ENCODE measurements around the gene COMT. TPM values are rescaled to one million over a fixed set of nuclear protein-coding genes. Genes with fewer than 3 reads are reported as not detected.
"Not testable (repeated sequence)": the region's sequence is repeated elsewhere in the genome, so short reads cannot be mapped to it uniquely, and the experiment has no call there.

The COMT gene
- polyA plus RNA-seq, 2 donors = 178 to 218 TPM

DNA sequence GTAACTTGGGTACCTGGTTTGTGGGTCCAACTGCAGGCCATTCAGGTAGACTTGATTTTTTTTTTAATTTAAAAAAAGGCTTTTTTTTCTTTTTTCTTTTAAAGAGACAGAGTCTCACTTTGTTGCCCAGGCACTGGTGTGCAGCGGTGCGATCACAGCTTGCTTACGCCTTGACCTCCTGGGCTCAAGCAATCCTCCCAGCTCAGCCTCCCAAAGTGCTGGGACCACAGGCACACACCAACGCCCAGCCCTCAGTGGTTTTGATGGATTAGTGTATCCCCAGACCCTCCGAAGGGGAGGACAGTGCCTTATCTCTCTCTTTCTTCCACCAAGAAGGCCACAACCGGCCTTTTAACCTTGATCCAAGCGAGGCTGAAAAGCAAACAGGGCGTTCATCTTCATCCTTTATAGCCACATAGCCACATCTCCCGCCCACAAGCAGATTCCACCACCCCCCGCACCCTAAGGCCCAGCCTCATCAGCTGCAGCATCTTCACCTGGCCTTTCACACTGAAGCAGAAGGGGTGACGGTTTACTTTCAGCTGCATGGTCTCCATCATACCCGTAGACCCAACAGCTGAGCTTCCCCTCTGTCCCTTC is 17.6 kb upstream of the COMT start:
- Histone ChIP-seq H3K4me3 (ENCODE audit: low read depth in 1 of 2, low read length in 2 of 2) (no peak overlapping the region), H3K36me3 (ENCODE audit: control insufficient read depth in 2 of 2, insufficient read depth in 2 of 2, low read length in 1 of 2) (peaks cover 0 to 2% of the 10 kb centered on the region in 2 donors), H3K27ac (ENCODE audit: low read depth in 2 of 2, low read length in 1 of 2) (no peak overlapping the region), H3K9me3 (ENCODE audit: control insufficient read depth in 2 of 2, insufficient read depth in 1 of 2, low read depth in 1 of 2, low read length in 1 of 2) (no peaks in the 10 kb centered on the region), H3K27me3 (ENCODE audit: control insufficient read depth in 1 of 2, insufficient read depth in 2 of 2, low read length in 2 of 2) (no peaks in the 10 kb centered on the region), H3K4me1 (ENCODE audit: control insufficient read depth in 2 of 2, insufficient read depth in 2 of 2, low read length in 1 of 2) (peaks cover 0 to 2% of the 10 kb centered on the region in 2 donors)
- 91% methylated on average over 12 of the region's 12 CpGs for WGBS, 2 donors

DNA sequence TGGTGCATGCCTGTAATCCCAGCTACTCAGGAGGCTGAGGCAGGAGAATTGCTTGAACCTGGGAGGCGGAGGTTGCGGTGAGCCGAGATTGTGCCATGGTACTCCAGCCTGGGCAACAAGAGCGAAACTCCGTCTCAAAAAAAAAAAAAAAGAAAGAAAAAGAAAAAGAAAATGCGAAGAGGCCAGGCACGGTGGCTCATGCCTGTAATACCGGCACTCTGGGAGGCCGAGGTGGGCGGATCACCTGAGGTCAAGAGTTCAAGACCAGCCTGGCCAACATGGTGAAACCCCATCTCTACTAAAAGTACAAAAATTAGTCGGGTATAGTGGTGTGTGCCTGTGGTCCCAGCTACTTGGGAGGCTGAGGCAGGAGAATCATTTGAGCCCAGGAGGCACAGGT is 15.5 kb upstream of the COMT start:
- not testable (repeated sequence) for H3K27ac ChIP-seq (ENCODE audit: low read depth in 2 of 2, low read length in 1 of 2); H3K27me3 ChIP-seq (ENCODE audit: control insufficient read depth in 1 of 2, insufficient read depth in 2 of 2, low read length in 2 of 2); H3K9me3 ChIP-seq (ENCODE audit: control insufficient read depth in 2 of 2, insufficient read depth in 1 of 2, low read depth in 1 of 2, low read length in 1 of 2); H3K4me1 ChIP-seq (ENCODE audit: control insufficient read depth in 2 of 2, insufficient read depth in 2 of 2, low read length in 1 of 2); H3K4me3 ChIP-seq (ENCODE audit: low read depth in 1 of 2, low read length in 2 of 2); H3K36me3 ChIP-seq (ENCODE audit: control insufficient read depth in 2 of 2, insufficient read depth in 2 of 2, low read length in 1 of 2)
- 87 to 95% methylated on average over 9 to 11 of the region's 11 CpGs for WGBS, 2 donors

DNA sequence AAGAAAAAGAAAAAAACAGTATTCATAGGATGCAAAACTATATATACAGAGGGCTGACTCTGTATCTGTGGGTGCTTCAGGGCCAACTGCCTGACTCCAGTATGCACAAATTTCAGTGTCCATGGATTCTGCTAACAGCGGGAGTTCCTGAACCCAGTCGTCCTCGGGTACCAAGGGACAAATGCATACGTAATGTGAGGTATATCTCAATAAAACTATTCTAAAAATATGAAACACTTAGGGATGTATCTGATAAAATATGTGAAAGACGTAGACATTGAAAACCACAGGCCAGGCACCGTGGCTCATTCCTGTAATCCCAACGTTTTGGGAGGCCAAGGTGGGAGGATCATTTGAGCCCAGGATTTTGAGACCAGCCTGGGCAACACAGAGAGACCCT is 13.9 kb upstream of the COMT start:
- no peaks in the 10 kb centered on the region for H3K9me3 ChIP-seq (ENCODE audit: control insufficient read depth in 2 of 2, insufficient read depth in 1 of 2, low read depth in 1 of 2, low read length in 1 of 2)
- H3K27ac ChIP-seq (ENCODE audit: low read depth in 2 of 2, low read length in 1 of 2) = no peak overlapping the region
- peaks cover 0 to 3% of the 10 kb centered on the region in 2 donors for H3K36me3 ChIP-seq (ENCODE audit: control insufficient read depth in 2 of 2, insufficient read depth in 2 of 2, low read length in 1 of 2)
- peaks cover 0 to 2% of the 10 kb centered on the region in 2 donors for H3K4me1 ChIP-seq (ENCODE audit: control insufficient read depth in 2 of 2, insufficient read depth in 2 of 2, low read length in 1 of 2)
- no peaks in the 10 kb centered on the region for H3K27me3 ChIP-seq (ENCODE audit: control insufficient read depth in 1 of 2, insufficient read depth in 2 of 2, low read length in 2 of 2)
- H3K4me3 ChIP-seq (ENCODE audit: low read depth in 1 of 2, low read length in 2 of 2) = no peak overlapping the region
- WGBS, 2 donors = 87 to 88% methylated on average over 7 of the region's 7 CpGs

DNA sequence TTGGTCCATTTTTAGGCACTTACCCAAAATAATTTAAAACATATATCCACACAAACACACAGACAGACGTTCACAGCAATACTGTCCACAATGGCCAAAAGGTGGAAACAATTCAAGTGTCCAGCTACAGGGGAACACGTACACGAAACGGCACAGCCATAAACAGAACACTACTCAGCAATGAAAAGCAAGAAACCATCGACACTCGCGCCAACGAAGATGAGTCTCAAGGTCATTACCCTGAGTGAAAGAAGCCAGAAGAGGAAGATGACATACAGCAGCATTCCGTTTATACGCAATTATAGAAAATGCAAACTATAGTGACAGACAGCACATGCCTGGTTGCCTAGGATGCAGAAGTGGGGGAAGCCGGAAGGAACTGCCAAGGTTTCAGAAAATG is 13.4 kb upstream of the COMT start:
- Histone ChIP-seq H3K4me3 (ENCODE audit: low read depth in 1 of 2, low read length in 2 of 2) (no peak overlapping the region), H3K36me3 (ENCODE audit: control insufficient read depth in 2 of 2, insufficient read depth in 2 of 2, low read length in 1 of 2) (peaks cover 0 to 3% of the 10 kb centered on the region in 2 donors), H3K4me1 (ENCODE audit: control insufficient read depth in 2 of 2, insufficient read depth in 2 of 2, low read length in 1 of 2) (peaks cover 0 to 2% of the 10 kb centered on the region in 2 donors), H3K27ac (ENCODE audit: low read depth in 2 of 2, low read length in 1 of 2) (no peak overlapping the region), H3K27me3 (ENCODE audit: control insufficient read depth in 1 of 2, insufficient read depth in 2 of 2, low read length in 2 of 2) (no peaks in the 10 kb centered on the region), H3K9me3 (ENCODE audit: control insufficient read depth in 2 of 2, insufficient read depth in 1 of 2, low read depth in 1 of 2, low read length in 1 of 2) (no peaks in the 10 kb centered on the region)
- 92 to 93% methylated on average over 11 of the region's 11 CpGs for WGBS, 2 donors

DNA sequence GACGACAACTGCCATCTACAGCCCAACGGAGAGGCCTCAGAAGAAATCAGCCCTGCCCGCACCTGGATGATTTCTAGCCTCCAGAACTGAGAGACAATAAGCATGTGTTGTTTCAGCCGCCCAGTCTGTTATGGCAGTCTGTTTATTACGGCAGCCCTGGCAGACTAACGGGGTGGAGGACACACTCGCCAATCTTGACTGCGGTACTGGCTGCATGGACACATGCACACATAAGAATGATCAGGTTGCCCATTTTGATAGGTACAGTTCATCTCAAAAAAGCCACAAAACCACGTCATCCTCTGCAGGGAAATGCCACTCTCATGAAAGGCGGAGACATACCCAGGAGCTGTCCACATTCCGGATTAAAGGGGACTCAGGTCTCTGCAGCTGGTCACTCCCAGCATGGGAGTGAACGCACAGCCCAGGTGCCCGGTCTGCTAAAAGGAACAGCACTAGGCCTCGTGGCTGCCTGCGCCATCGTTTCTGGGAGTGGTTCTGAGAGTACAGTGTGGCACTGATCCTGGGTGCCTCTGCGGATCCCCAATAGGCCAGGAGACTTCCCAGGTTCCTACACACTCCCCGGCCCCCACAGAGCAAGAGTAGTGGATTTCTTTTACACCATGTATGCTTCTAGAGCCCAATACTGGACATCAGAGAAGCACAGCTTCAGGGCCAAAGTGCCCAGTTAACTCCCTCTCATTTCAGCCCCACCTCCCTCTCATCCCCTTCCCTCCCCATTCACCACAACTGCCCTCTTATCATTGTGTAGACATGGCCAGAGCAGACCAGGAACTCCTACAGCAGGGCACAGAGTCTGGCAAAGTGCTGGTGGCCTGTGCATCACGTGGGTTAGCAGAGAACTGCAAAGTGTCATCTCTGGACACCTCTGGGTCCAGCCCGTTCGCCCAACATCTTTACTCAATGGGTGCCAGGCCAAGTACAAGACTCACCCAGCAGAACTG is 11.7 kb upstream of the COMT start:
- no peaks in the 10 kb centered on the region for H3K9me3 ChIP-seq (ENCODE audit: control insufficient read depth in 2 of 2, insufficient read depth in 1 of 2, low read depth in 1 of 2, low read length in 1 of 2)
- H3K27ac ChIP-seq (ENCODE audit: low read depth in 2 of 2, low read length in 1 of 2) = no peak overlapping the region
- 93 to 94% methylated on average over 21 of the region's 21 CpGs for WGBS, 2 donors
- H3K27me3 ChIP-seq (ENCODE audit: control insufficient read depth in 1 of 2, insufficient read depth in 2 of 2, low read length in 2 of 2) = no peaks in the 10 kb centered on the region
- H3K4me1 ChIP-seq (ENCODE audit: control insufficient read depth in 2 of 2, insufficient read depth in 2 of 2, low read length in 1 of 2) = peaks cover 0 to 2% of the 10 kb centered on the region in 2 donors
- no peak overlapping the region for H3K4me3 ChIP-seq (ENCODE audit: low read depth in 1 of 2, low read length in 2 of 2)
- peaks cover 0 to 3% of the 10 kb centered on the region in 2 donors for H3K36me3 ChIP-seq (ENCODE audit: control insufficient read depth in 2 of 2, insufficient read depth in 2 of 2, low read length in 1 of 2)

DNA sequence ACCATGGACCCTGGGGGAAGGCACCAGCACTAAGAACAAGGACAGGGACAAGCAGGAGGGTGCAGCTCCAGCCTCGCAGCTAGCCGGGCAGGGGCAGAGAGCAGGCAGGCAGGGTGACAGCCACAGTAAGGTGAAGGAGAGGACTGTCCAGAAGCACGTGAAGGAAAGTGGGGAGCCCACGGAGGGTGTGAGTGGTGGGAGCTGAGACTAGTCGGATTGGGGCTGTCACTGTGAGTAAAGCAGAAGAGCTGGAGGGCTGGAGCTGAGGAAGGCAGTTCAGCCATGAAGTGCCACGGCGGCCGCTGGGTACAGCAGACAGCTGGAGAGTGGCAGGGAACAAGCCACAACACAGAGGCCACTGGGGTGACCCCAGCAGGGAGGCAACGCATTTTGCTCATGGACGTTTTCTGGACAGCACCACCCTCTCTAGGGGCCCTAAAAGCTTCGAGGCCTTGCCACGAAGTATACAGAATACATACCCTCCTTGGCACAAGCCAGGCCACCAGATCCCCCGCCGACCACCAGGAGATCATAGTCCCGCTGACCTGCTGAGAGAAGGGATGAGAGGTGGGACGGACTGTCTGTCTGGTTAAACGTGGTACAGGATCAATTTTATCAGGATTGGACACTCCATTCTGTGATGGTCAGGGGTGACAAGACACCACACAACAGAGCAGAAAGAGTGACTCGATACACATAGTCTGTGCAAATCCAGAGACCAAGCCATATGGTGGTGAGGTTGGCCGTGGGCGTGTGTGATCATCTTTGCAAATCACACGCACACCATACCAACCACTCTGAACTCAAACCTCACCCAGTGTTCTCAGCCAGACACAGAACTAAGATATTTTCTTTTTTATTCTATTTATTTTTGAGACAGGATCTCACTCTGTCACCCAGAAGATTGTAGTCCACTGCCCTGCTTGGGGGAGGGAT is 10.8 kb upstream of the COMT start:
- H3K9me3 ChIP-seq (ENCODE audit: control insufficient read depth in 2 of 2, insufficient read depth in 1 of 2, low read depth in 1 of 2, low read length in 1 of 2) = peaks cover 0 to 2% of the 10 kb centered on the region in 2 donors
- H3K4me3 ChIP-seq (ENCODE audit: low read depth in 1 of 2, low read length in 2 of 2) = no peak overlapping the region
- H3K27ac ChIP-seq (ENCODE audit: low read depth in 2 of 2, low read length in 1 of 2) = no peak overlapping the region
- no peaks in the 10 kb centered on the region for H3K27me3 ChIP-seq (ENCODE audit: control insufficient read depth in 1 of 2, insufficient read depth in 2 of 2, low read length in 2 of 2)
- H3K36me3 ChIP-seq (ENCODE audit: control insufficient read depth in 2 of 2, insufficient read depth in 2 of 2, low read length in 1 of 2) = peaks cover 0 to 3% of the 10 kb centered on the region in 2 donors
- 90 to 93% methylated on average over 21 of the region's 21 CpGs for WGBS, 2 donors
- H3K4me1 ChIP-seq (ENCODE audit: control insufficient read depth in 2 of 2, insufficient read depth in 2 of 2, low read length in 1 of 2) = peaks cover 0 to 2% of the 10 kb centered on the region in 2 donors

DNA sequence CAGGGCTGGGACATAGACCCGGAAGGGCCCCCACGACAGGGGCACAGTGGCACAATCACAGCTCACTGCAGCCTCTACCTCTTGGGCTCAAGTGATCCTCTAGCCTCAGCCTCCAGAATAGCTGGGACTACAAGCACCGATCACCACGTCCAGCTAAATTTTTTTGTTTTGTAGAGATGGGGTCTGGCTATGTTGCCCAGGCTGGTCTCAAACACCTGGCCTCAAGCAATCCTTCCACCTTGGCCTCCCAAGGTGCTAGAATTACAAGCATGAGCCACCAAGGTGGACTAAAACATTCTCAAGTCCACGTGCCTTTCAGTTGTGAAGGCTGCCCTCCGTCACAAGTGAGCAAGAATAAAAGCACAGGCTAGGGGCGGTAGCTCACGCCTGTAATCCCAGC is 10.1 kb upstream of the COMT start:
- Histone ChIP-seq H3K27ac (ENCODE audit: low read depth in 2 of 2, low read length in 1 of 2) (no peak overlapping the region), H3K36me3 (ENCODE audit: control insufficient read depth in 2 of 2, insufficient read depth in 2 of 2, low read length in 1 of 2) (peaks cover 0 to 3% of the 10 kb centered on the region in 2 donors), H3K4me3 (ENCODE audit: low read depth in 1 of 2, low read length in 2 of 2) (no peak overlapping the region), H3K9me3 (ENCODE audit: control insufficient read depth in 2 of 2, insufficient read depth in 1 of 2, low read depth in 1 of 2, low read length in 1 of 2) (peaks cover 0 to 5% of the 10 kb centered on the region in 2 donors), H3K4me1 (ENCODE audit: control insufficient read depth in 2 of 2, insufficient read depth in 2 of 2, low read length in 1 of 2) (peaks cover 0 to 2% of the 10 kb centered on the region in 2 donors), H3K27me3 (ENCODE audit: control insufficient read depth in 1 of 2, insufficient read depth in 2 of 2, low read length in 2 of 2) (no peaks in the 10 kb centered on the region)
- WGBS, 2 donors = 96 to 97% methylated on average over 8 of the region's 8 CpGs

DNA sequence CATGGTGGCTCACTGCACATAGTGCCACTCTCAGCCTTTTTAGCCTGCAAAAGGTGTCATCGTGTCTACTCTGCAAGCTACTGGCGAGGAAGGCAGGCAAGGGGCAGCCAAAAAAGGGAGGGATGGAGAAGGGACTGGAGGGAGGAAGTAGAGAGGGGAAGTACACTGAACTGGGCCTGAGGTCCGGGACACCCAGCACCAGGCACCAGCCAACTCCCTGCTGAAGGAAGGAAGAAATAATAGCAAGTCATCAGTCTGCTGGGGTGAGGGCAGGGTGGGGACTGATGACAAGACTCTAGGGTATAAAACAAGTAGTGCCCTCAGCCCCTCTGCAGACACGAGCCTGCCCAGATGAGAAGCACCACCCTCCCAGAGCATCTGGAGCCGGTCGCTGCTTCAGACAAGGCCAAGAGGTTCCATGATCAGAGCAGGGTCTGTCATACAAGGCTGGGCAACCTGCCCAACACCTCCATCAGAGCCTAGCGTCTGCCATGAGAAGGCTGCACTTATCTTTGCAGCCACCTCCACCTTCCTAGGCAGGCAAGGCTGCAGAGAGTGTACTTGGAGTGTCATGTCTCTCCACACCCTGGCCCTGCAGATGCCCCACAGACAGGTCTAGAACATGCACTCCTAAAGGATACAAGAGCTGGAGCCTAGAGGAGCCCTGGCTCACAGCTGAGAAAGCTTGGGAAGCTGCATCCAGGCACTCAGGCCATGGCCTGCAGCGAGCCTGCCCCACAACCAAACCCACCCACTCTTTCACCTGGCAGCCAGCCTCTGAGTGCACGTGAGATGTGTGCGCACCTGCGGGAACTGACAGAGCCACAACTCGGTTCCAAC is 9.0 kb upstream of the COMT start:
- WGBS, 2 donors = 74 to 78% methylated on average over 12 of the region's 12 CpGs
- peaks cover 0 to 3% of the 10 kb centered on the region in 2 donors for H3K36me3 ChIP-seq (ENCODE audit: control insufficient read depth in 2 of 2, insufficient read depth in 2 of 2, low read length in 1 of 2)
- no peaks in the 10 kb centered on the region for H3K27me3 ChIP-seq (ENCODE audit: control insufficient read depth in 1 of 2, insufficient read depth in 2 of 2, low read length in 2 of 2)
- H3K9me3 ChIP-seq (ENCODE audit: control insufficient read depth in 2 of 2, insufficient read depth in 1 of 2, low read depth in 1 of 2, low read length in 1 of 2) = peaks cover 0 to 5% of the 10 kb centered on the region in 2 donors
- no peak overlapping the region for H3K27ac ChIP-seq (ENCODE audit: low read depth in 2 of 2, low read length in 1 of 2)
- H3K4me1 ChIP-seq (ENCODE audit: control insufficient read depth in 2 of 2, insufficient read depth in 2 of 2, low read length in 1 of 2) = peaks cover 0 to 2% of the 10 kb centered on the region in 2 donors
- H3K4me3 ChIP-seq (ENCODE audit: low read depth in 1 of 2, low read length in 2 of 2) = no peak overlapping the region
